H1 (cell line): ENCODE measurements around the gene ABCA2. TPM values are rescaled to one million over a fixed set of nuclear protein-coding genes. Genes with fewer than 3 reads are reported as not detected.

Experiments
- CTCF ChIA-PET: fragments of 300-600 bp; sonication (Branson Sonifier 250); formaldehyde crosslinking; loops from one replicate; lab custom pipeline; 2021; ENCODE audit not compliant: partially characterized antibody; lab: Charles Lee
- POLR2A ChIA-PET: fragments of 300-600 bp; sonication (Branson Sonifier 250); formaldehyde crosslinking; loops from one replicate; lab custom pipeline; 2021; ENCODE audit warnings: inconsistent platforms; ENCODE audit not compliant: partially characterized antibody; lab: Charles Lee
- DNase-seq, 2 experiments: peaks; one replicate each; pipeline versions ENCODE4 v3.0.0 to v3.0.0-alpha.2; 2010 to 2022; ENCODE audit warnings: low spot score in 2 of 2, low read depth in 1 of 2, mixed read lengths in 1 of 2
- FAIRE-seq: peaks from 2 replicates; lab custom pipeline; 2011; peaks lifted over from hg19 to GRCh38; lab: Jason Lieb, UNC
- H2AFZ ChIP-seq: 2 replicates; pipeline ENCODE4 v1.8.1; 2012; ENCODE audit warnings: low read length, inconsistent platforms
- H2AK5ac ChIP-seq: 2 replicates; pipeline ENCODE4 v1.6.1; 2013; ENCODE audit warnings: low read depth, low read length
- H2BK120ac ChIP-seq: replicated peaks from 2 replicates; pipeline ENCODE3; 2013; ENCODE audit warnings: low read depth, low read length, inconsistent platforms
- H2BK12ac ChIP-seq: 2 replicates; pipeline ENCODE4 v1.6.1; 2013; ENCODE audit warnings: low read depth, low read length
- H2BK15ac ChIP-seq: 2 replicates; pipeline ENCODE4 v1.6.1; 2013; ENCODE audit warnings: low read length
- H2BK20ac ChIP-seq: 2 replicates; pipeline ENCODE4 v1.6.1; 2013; ENCODE audit warnings: low read length
- H2BK5ac ChIP-seq: 2 replicates; pipeline ENCODE4 v1.6.1; 2013; ENCODE audit warnings: low read depth, low read length
- H3K14ac ChIP-seq: 2 replicates; pipeline ENCODE4 v1.6.1; 2013; ENCODE audit warnings: inconsistent platforms; ENCODE audit not compliant: insufficient read length
- H3K18ac ChIP-seq: 2 replicates; pipeline ENCODE4 v1.6.1; 2013; ENCODE audit warnings: low read length; ENCODE audit errors: extremely low read depth
- H3K23ac ChIP-seq: 2 replicates; pipeline ENCODE4 v1.6.1; 2013; ENCODE audit warnings: inconsistent platforms; ENCODE audit not compliant: insufficient read length
- H3K23me2 ChIP-seq: 2 replicates; pipeline ENCODE4 v1.6.1; 2013; ENCODE audit warnings: low read depth, low read length
- H3K27ac ChIP-seq: 2 replicates; pipeline ENCODE4 v1.6.1; 2011; ENCODE audit warnings: low read depth, low read length, inconsistent platforms
- H3K27me3 ChIP-seq, 4 experiments: replicated peaks in 1 of 4; 1 replicate in 1 of 4; 2 replicates in 3 of 4; pipeline versions ENCODE4 v1.6.1 to v1.8.1; 2011 to 2013; ENCODE audit warnings: low read length in 3 of 4, mild to moderate bottlenecking in 3 of 4, inconsistent platforms in 2 of 4, mixed read lengths in 2 of 4, moderate library complexity in 1 of 4; ENCODE audit not compliant: control insufficient read depth in 3 of 4, insufficient read depth in 3 of 4; ENCODE audit errors: extremely low read depth in 1 of 4
- H3K36me3 ChIP-seq, 4 experiments: 2 replicates each; pipeline versions ENCODE4 v1.6.1 to v1.8.1; 2011 to 2013; ENCODE audit warnings: mild to moderate bottlenecking in 4 of 4, low read length in 3 of 4, moderate library complexity in 2 of 4, control low read depth in 1 of 4, inconsistent platforms in 1 of 4; ENCODE audit not compliant: insufficient read depth in 4 of 4, control insufficient read depth in 2 of 4
- H3K4ac ChIP-seq: replicated peaks from 2 replicates; pipeline ENCODE3; 2013; ENCODE audit warnings: low read length, low read depth, mixed read lengths, inconsistent platforms; ENCODE audit not compliant: insufficient read length
- H3K4me1 ChIP-seq, 4 experiments: replicated peaks in 1 of 4; 1 replicate in 1 of 4; 2 replicates in 3 of 4; pipeline versions ENCODE4 v1.6.1 to v1.8.1; 2011 to 2013; ENCODE audit warnings: low read length in 3 of 4, inconsistent platforms in 2 of 4, mixed read lengths in 1 of 4; ENCODE audit not compliant: insufficient read depth in 4 of 4, control insufficient read depth in 3 of 4
- H3K4me2 ChIP-seq, 2 experiments: 2 replicates each; pipeline versions ENCODE4 v1.6.1 to v1.8.1; 2011 to 2013; ENCODE audit warnings: low read depth in 2 of 2, low read length in 2 of 2, control low read depth in 1 of 2, inconsistent platforms in 1 of 2, mild to moderate bottlenecking in 1 of 2; ENCODE audit not compliant: insufficient read depth in 1 of 2
- H3K4me3 ChIP-seq, 4 experiments: fragments of 200-600, 300-600 bp in 1 of 4; sonication (generic), shearing (Covaris generic), sonication (Bioruptor Twin) in 1 of 4; 2 replicates each; pipeline versions ENCODE4 v1.5.1 to v1.8.1; 2011 to 2016; ENCODE audit warnings: low read length in 4 of 4, low read depth in 3 of 4, control low read depth in 2 of 4, inconsistent platforms in 2 of 4, mild to moderate bottlenecking in 2 of 4, mixed read lengths in 1 of 4, moderate library complexity in 1 of 4; ENCODE audit not compliant: insufficient read depth in 2 of 4; ENCODE audit errors: extremely low read depth in 1 of 4
- H3K56ac ChIP-seq: replicated peaks from 2 replicates; pipeline ENCODE3; 2013; ENCODE audit warnings: low read depth, mild to moderate bottlenecking, mixed read lengths, low read length, inconsistent platforms; ENCODE audit not compliant: insufficient read length
- H3K79me1 ChIP-seq: 2 replicates; pipeline ENCODE4 v1.6.1; 2013; ENCODE audit warnings: low read depth, low read length, control low read depth
- H3K79me2 ChIP-seq, 2 experiments: 2 replicates each; pipeline versions ENCODE4 v1.6.1 to v1.8.1; 2012 to 2013; ENCODE audit warnings: low read length in 2 of 2, mild to moderate bottlenecking in 2 of 2, inconsistent platforms in 1 of 2; ENCODE audit not compliant: insufficient read depth in 2 of 2, control insufficient read depth in 1 of 2
- H3K9ac ChIP-seq, 4 experiments: replicated peaks in 1 of 4; 1 replicate in 1 of 4; 2 replicates in 3 of 4; pipeline versions ENCODE4 v1.6.1 to v1.8.1; 2011 to 2013; ENCODE audit warnings: low read depth in 3 of 4, low read length in 3 of 4, control low read depth in 2 of 4, mild to moderate bottlenecking in 2 of 4, moderate library complexity in 2 of 4, inconsistent platforms in 1 of 4; ENCODE audit errors: extremely low read depth in 1 of 4
- H3K9me3 ChIP-seq, 2 experiments: 2 replicates each; pipeline versions ENCODE4 v1.6.1 to v1.8.1; 2012 to 2013; ENCODE audit warnings: mild to moderate bottlenecking in 2 of 2, moderate library complexity in 2 of 2, control low read depth in 1 of 2, inconsistent platforms in 1 of 2, low read depth in 1 of 2, low read length in 1 of 2, mixed read lengths in 1 of 2; ENCODE audit not compliant: insufficient read depth in 2 of 2
- H4K20me1 ChIP-seq, 2 experiments: replicated peaks in 1 of 2; 2 replicates each; pipeline versions ENCODE3 to v1.8.1; 2011 to 2013; ENCODE audit warnings: inconsistent platforms in 2 of 2, low read length in 2 of 2, mild to moderate bottlenecking in 1 of 2; ENCODE audit not compliant: insufficient read depth in 2 of 2, control insufficient read depth in 1 of 2
- H4K5ac ChIP-seq: 2 replicates; pipeline ENCODE4 v1.6.1; 2013; ENCODE audit warnings: low read length, low read depth, mixed read lengths, inconsistent platforms; ENCODE audit not compliant: insufficient read length
- H4K8ac ChIP-seq: 2 replicates; pipeline ENCODE4 v1.8.0; 2013; ENCODE audit warnings: mild to moderate bottlenecking, moderate library complexity, low read length, inconsistent platforms; ENCODE audit not compliant: insufficient read depth; ENCODE audit errors: extremely low read depth
- H4K91ac ChIP-seq: replicated peaks from 2 replicates; pipeline ENCODE3; 2013; ENCODE audit warnings: low read length, mixed read lengths, inconsistent platforms; ENCODE audit not compliant: insufficient read length
- ASH2L ChIP-seq: fragments of 200-600, 300-600 bp; sonication (generic); IDR thresholded peaks from one replicate; pipeline ENCODE4 v1.7.1; 2017; ENCODE audit warnings: low read length
- BACH1 ChIP-seq: IDR thresholded peaks from 2 replicates; pipeline ENCODE4 v1.6.1; 2012; ENCODE audit warnings: low read length, improper control_type of control experiment
- BRCA1 ChIP-seq: IDR thresholded peaks from 2 replicates; pipeline ENCODE4 v1.6.1; 2012; ENCODE audit warnings: low read depth, low read length, improper control_type of control experiment
- CHD2 ChIP-seq: IDR thresholded peaks from 2 replicates; pipeline ENCODE4 v1.6.1; 2012; ENCODE audit warnings: low read length, improper control_type of control experiment
- CREB1 ChIP-seq: IDR thresholded peaks from 2 replicates; pipeline ENCODE4 v1.6.1; 2012; ENCODE audit warnings: inconsistent platforms
- CTBP2 ChIP-seq: IDR thresholded peaks from 2 replicates; pipeline ENCODE4 v1.7.0; 2011; ENCODE audit warnings: borderline replicate concordance, mild to moderate bottlenecking, moderate library complexity, mixed read lengths, low read length; ENCODE audit not compliant: insufficient read depth, insufficient read length
- EGR1 ChIP-seq: IDR thresholded peaks from 2 replicates; pipeline ENCODE4 v1.6.1; 2011; ENCODE audit warnings: low read depth, low read length, borderline replicate concordance
- KDM4A ChIP-seq: IDR thresholded peaks from one replicate; pipeline ENCODE4 v1.7.1; 2012; ENCODE audit warnings: low read depth, mild to moderate bottlenecking, moderate library complexity, low read length, inconsistent platforms; ENCODE audit not compliant: severe bottlenecking
- KDM5A ChIP-seq: fragments of 200-600 bp; IDR thresholded peaks from 2 replicates; pipeline ENCODE4 v1.7.1; 2012; ENCODE audit warnings: mild to moderate bottlenecking, low read length, inconsistent platforms, mixed read lengths
- POLR2AphosphoS5 ChIP-seq: IDR thresholded peaks from 2 replicates; pipeline ENCODE4 v1.6.1; 2011; ENCODE audit warnings: low read depth, low read length
- RXRA ChIP-seq: IDR thresholded peaks from 2 replicates; pipeline ENCODE4 v1.6.1; 2011; ENCODE audit warnings: low read depth, mild to moderate bottlenecking, low read length, moderate library complexity; ENCODE audit not compliant: insufficient read depth
- SIN3A ChIP-seq, 2 experiments: IDR thresholded peaks in 1 of 2; conservative IDR thresholded peaks in 1 of 2; 2 replicates each; pipeline ENCODE4 v1.6.1; 2011 to 2012; ENCODE audit warnings: low read length in 2 of 2, improper control_type of control experiment in 1 of 2, low read depth in 1 of 2, mild to moderate bottlenecking in 1 of 2
- SP4 ChIP-seq: IDR thresholded peaks from 2 replicates; pipeline ENCODE4 v1.6.1; 2012; ENCODE audit warnings: low read length, inconsistent platforms
- TAF1 ChIP-seq: IDR thresholded peaks from 2 replicates; pipeline ENCODE4 v1.6.1; 2011; ENCODE audit warnings: mild to moderate bottlenecking, low read depth, low read length
- TCF12 ChIP-seq: IDR thresholded peaks from 2 replicates; pipeline ENCODE4 v1.6.1; 2011; ENCODE audit warnings: low read depth, mild to moderate bottlenecking, low read length
- WGBS, 2 experiments: shearing (Covaris generic) in 1 of 2; methylation state at CpG; one replicate each; pipeline versions ENCODE4 v1.1.6 to v1.1.7; 2013 to 2015; ENCODE audit warnings: low lambda C conversion rate in 2 of 2, mixed read lengths in 2 of 2, inconsistent platforms in 1 of 2, low coverage in 1 of 2, missing lambda C conversion rate in 1 of 2; ENCODE audit not compliant: insufficient replicate concordance in 2 of 2, insufficient coverage in 1 of 2, insufficient read length in 1 of 2; ENCODE audit errors: extremely low coverage in 1 of 2, missing lambda C conversion rate in 1 of 2; 5-methylcytosine and 5-hydroxymethylcytosine counted together
- polyA plus RNA-seq, 7 experiments: library from polyadenylated mRNA; depleted of rRNA in 3 of 7; stranded (reverse) in 5 of 7; unstranded in 2 of 7; fragments of >200 nt in 5 of 7; fragments of 200-250 nt in 2 of 7; gene quantifications; 1 replicate in 5 of 7; 2 replicates in 1 of 7; 4 replicates in 1 of 7; pipeline versions ENCODE4 v1.2.1 to v1.2.3, GENCODE V29; 2011 to 2013; ENCODE audit warnings: missing spikeins in 2 of 7, mixed read lengths in 2 of 7
- total RNA-seq: library from RNA; stranded (reverse); fragmentation: NEBNext Ultra II Directional; extraction: Animal tissue kit (Norgen Biotek cat#: 25700); gene quantifications from 2 replicates; pipeline ENCODE4 v1.2.1, GENCODE V29; 2021

The ABCA2 gene
- total and polyA plus RNA-seq, 2 of the 8 experiments (the other 6 are each of a cell fraction or from before 2014, with no cell fraction given) = 12.5 to 14.3 TPM

GRCh38 chr9:137025517-137025966, 2.5 kb downstream of the ABCA2 start:
- Histone ChIP-seq H3K23me2 (peaks cover 4% of the 10 kb centered on the region; the same call in 1 of the 2 replicates), H2AK5ac (no peak overlapping the region), H4K5ac (no peak overlapping the region), H4K20me1 (peaks cover 0 to 8% of the 10 kb centered on the region in 2 experiments), H2BK5ac (no peak overlapping the region), H3K4ac (no peak overlapping the region), H3K9ac (no peak overlapping the region), H3K9me3 (no peaks in the 10 kb centered on the region), H3K4me1 (peaks cover 0 to 14% (median 6%) of the 10 kb centered on the region in 4 experiments; a peak in 5 of 7 replicates), H2BK20ac (no peak overlapping the region), H2AFZ (no peak overlapping the region), H3K56ac (no peak overlapping the region), H3K4me3 (no peak overlapping the region), H4K8ac (no peak overlapping the region; the same call in 1 of the 2 replicates), H3K4me2 (no peak overlapping the region), H4K91ac (no peak overlapping the region), H3K18ac (no peak overlapping the region), H2BK120ac (no peak overlapping the region), H3K27ac (no peak overlapping the region), H3K79me2 (no peaks in the 10 kb centered on the region), H3K36me3 (no peaks in the 10 kb centered on the region), H3K27me3 (peaks cover 1 to 27% (median 15%) of the 10 kb centered on the region in 4 experiments; a peak in 6 of 7 replicates), H2BK12ac (0 out of 2 replicates have a peak overlapping the region, but pooled peaks have one; percentile 17), H2BK15ac (no peak overlapping the region), H3K23ac (no peak overlapping the region), H3K79me1 (no peaks in the 10 kb centered on the region), H3K14ac (no peak overlapping the region)
- DNase-seq (no peak), FAIRE-seq (no peak)
- CTCF ChIA-PET = interaction anchor here (0.6 to 8.5 kb wide), 14 partner anchors 10 to 196 kb away, joined by 3 to 110 read pairs (median 5); partner anchors contain the start of genes C8G, CLIC3, MAN1B1 and PAXX
- POLR2A ChIA-PET = interaction anchor here (1.2 to 1.6 kb wide), 2 partner anchors 12 to 33 kb away, joined by 3 read pairs; partner anchors contain the start of gene PAXX
- 87% methylated on average over 10 of the region's 21 CpGs; no CpG with 5 or more reads in 1 of the 2 experiments for WGBS, 2 experiments
- TF ChIP-seq BACH1 (no peak), TAF1 (no peak), ASH2L (no peak), BRCA1 (no peak), CREB1 (no peak), KDM4A (no peak), TCF12 (no peak), RXRA (no peak), CTBP2 (no peak), POLR2AphosphoS5 (no peak), SIN3A (conservative IDR thresholded peaks at IDR 0.05 in 1 of 2, IDR thresholded peaks at IDR 0.05 in 1 of 2; ENCODE audit: low read depth in 1 of 2, low read length in 2 of 2) (no peak), SP4 (no peak), KDM5A (no peak), CHD2 (no peak), EGR1 (no peak)
